ENCODE results near the gene GHITM. TPM values are rescaled to one million over a fixed set of nuclear protein-coding genes. Genes with fewer than 3 reads are reported as not detected.

GHITM gene
- total and polyA plus RNA-seq, 2 donors (not counting 1 experiment from before 2014, with no cell fraction given) = 40.5 to 75.1 TPM

DNA sequence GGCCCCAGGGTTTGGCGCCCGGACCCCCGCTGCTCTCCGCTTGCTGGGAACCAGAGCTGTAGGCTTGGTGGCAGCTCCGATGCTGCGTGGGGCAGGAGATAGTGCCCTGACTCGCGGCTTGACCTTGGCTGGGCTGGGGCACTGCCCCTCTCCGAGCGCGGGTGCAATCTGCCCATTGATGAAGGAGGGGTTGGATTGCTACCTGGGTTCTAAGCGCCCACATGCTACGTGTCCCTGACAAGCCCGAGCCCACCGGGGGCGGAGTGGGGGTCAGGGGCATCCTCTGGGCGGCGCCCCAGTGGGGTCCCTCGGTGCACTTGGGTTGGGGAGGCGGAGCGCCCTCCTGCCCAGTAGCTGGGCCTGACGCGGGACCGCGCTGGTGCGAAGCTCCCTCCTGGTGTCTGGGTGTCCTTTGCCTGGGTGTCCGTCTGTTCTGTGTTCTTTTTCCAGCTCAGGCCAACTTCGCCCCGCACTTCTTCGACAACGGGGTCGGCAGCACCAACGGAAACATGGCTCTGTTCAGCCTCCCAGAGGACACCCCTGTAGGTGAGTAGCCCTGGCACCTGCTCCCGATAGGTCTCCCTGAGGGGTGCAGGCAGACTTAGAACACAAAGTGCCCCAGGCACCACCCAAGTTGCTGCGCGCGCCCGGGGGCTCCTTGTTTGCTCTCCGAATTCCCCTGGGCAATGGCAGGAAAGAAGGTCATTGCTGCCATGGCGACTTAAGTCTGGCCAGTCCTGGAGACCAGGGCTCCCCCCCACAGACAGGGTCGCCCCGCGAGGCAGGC, 55.9 kb downstream of the GHITM start:
- no peak for ATAC-seq (ENCODE audit: low read depth)
- H3K27ac ChIP-seq (ENCODE audit: low read length in 2 of 2) = no peak overlapping the region
- ChIA-PET POLR2A (interaction anchor here (0.6 kb wide), 2 partner anchors 16 to 21 kb away, joined by 3 to 12 read pairs; no protein-coding TSS in a partner anchor), CTCF (interaction anchor here (1.4 to 1.8 kb wide), 2 partner anchors 39 to 47 kb away, joined by 4 to 7 read pairs; no protein-coding TSS in a partner anchor)
- peaks cover 14 to 15% of the 10 kb centered on the region in 2 donors for H3K4me1 ChIP-seq (ENCODE audit: control insufficient read depth in 2 of 2, insufficient read depth in 2 of 2, low read length in 2 of 2)
- Mint-ChIP-seq H3K4me1 (peaks cover 8% of the 10 kb centered on the region), H3K9me3 (ENCODE audit: insufficient read depth) (no peaks in the 10 kb centered on the region), H3K27ac (no peak overlapping the region), H3K27me3 (peaks cover 44% of the 10 kb centered on the region), H3K4me3 (peak overlapping the region; percentile 78)
- 27% methylated on average over 43 of the region's 43 CpGs for WGBS (ENCODE audit: insufficient coverage)
- no peaks in the 10 kb centered on the region for H3K36me3 ChIP-seq (replicated peaks in 1 of 2; ENCODE audit: control extremely low read depth in 1 of 2, control insufficient read depth in 1 of 2, extremely low read depth in 1 of 2, insufficient read depth in 2 of 2, low read length in 1 of 2)
- peaks cover 0 to 5% (median 0%) of the 10 kb centered on the region in 3 donors for H3K9me3 ChIP-seq (ENCODE audit: control extremely low read depth in 1 of 3, control insufficient read depth in 2 of 3, insufficient read depth in 1 of 3, low read length in 2 of 3)
- peak overlapping the region in 3 of 5 experiments; percentile 34 to 51 (median 46) for H3K4me3 ChIP-seq (ENCODE audit: control extremely low read depth in 1 of 5, extremely low read depth in 1 of 5, insufficient read depth in 1 of 5, low read depth in 2 of 5, low read length in 4 of 5)
- H4K20me1 ChIP-seq (ENCODE audit: control insufficient read depth, insufficient read depth, low read length, poor library complexity, severe bottlenecking) = no peaks in the 10 kb centered on the region
- no peak for DNase-seq
- H3K27me3 ChIP-seq (replicated peaks in 1 of 4; ENCODE audit: control extremely low read depth in 1 of 4, control insufficient read depth in 3 of 4, insufficient read depth in 4 of 4, low read length in 3 of 4) = peaks cover 0 to 49% (median 24%) of the 10 kb centered on the region in 4 experiments
- peak overlapping the region; percentile 72 for H2AFZ ChIP-seq (ENCODE audit: insufficient read depth, low read depth, low read length, poor library complexity, severe bottlenecking)
- H3K4me2 ChIP-seq (replicated peaks; ENCODE audit: low read depth, low read length, poor library complexity, severe bottlenecking) = peak overlapping the region; percentile 87
- intact Hi-C loops (cut with micrococcal nuclease) = no loop called here
- H3K79me2 ChIP-seq (ENCODE audit: control insufficient read depth, insufficient read depth, low read length) = no peaks in the 10 kb centered on the region
- no peak for TF ChIP-seq EZH2 (IDR thresholded peaks at IDR 0.05; ENCODE audit: borderline replicate concordance, insufficient read depth, low read depth, low read length, poor library complexity, severe bottlenecking)
- TF ChIP-seq, protein P1, sequence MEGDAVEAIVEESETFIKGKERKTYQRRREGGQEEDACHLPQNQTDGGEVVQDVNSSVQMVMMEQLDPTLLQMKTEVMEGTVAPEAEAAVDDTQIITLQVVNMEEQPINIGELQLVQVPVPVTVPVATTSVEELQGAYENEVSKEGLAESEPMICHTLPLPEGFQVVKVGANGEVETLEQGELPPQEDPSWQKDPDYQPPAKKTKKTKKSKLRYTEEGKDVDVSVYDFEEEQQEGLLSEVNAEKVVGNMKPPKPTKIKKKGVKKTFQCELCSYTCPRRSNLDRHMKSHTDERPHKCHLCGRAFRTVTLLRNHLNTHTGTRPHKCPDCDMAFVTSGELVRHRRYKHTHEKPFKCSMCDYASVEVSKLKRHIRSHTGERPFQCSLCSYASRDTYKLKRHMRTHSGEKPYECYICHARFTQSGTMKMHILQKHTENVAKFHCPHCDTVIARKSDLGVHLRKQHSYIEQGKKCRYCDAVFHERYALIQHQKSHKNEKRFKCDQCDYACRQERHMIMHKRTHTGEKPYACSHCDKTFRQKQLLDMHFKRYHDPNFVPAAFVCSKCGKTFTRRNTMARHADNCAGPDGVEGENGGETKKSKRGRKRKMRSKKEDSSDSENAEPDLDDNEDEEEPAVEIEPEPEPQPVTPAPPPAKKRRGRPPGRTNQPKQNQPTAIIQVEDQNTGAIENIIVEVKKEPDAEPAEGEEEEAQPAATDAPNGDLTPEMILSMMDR (IDR thresholded peaks at IDR 0.05) = no peak
- H3K9ac ChIP-seq (ENCODE audit: low read length) = peak overlapping the region; percentile 56

DNA sequence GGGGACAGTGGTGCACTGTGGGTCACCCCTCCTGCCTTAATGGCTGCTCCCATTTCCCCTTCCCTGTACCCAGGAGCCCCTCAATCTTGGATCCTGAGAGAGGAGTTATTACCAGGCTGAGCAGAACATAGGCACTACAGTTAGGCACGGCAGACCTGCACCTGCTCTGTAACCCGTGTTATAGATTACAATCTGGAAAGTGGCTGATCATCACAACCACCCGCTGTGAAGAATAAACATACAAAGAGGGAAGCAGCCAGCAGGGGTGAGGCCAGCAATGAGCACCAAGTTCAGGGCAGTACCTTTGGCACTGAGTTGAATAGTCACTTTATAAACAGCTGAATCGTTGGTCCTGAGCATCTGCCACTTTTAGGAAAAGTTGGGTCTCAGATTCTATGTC, 56.8 kb downstream of the GHITM start:
- Histone ChIP-seq H3K4me1 (ENCODE audit: control insufficient read depth in 2 of 2, insufficient read depth in 2 of 2, low read length in 2 of 2) (peaks cover 14 to 15% of the 10 kb centered on the region in 2 donors), H3K4me2 (replicated peaks; ENCODE audit: low read depth, low read length, poor library complexity, severe bottlenecking) (no peak overlapping the region), H3K79me2 (ENCODE audit: control insufficient read depth, insufficient read depth, low read length) (no peaks in the 10 kb centered on the region), H3K27ac (ENCODE audit: low read length in 2 of 2) (no peak overlapping the region), H2AFZ (ENCODE audit: insufficient read depth, low read depth, low read length, poor library complexity, severe bottlenecking) (no peak overlapping the region), H4K20me1 (ENCODE audit: control insufficient read depth, insufficient read depth, low read length, poor library complexity, severe bottlenecking) (no peaks in the 10 kb centered on the region), H3K9ac (ENCODE audit: low read length) (no peak overlapping the region), H3K9me3 (ENCODE audit: control extremely low read depth in 1 of 3, control insufficient read depth in 2 of 3, insufficient read depth in 1 of 3, low read length in 2 of 3) (peaks cover 0 to 5% (median 0%) of the 10 kb centered on the region in 3 donors), H3K4me3 (ENCODE audit: control extremely low read depth in 1 of 5, extremely low read depth in 1 of 5, insufficient read depth in 1 of 5, low read depth in 2 of 5, low read length in 4 of 5) (no peak overlapping the region), H3K36me3 (replicated peaks in 1 of 2; ENCODE audit: control extremely low read depth in 1 of 2, control insufficient read depth in 1 of 2, extremely low read depth in 1 of 2, insufficient read depth in 2 of 2, low read length in 1 of 2) (no peaks in the 10 kb centered on the region), H3K27me3 (replicated peaks in 1 of 4; ENCODE audit: control extremely low read depth in 1 of 4, control insufficient read depth in 3 of 4, insufficient read depth in 4 of 4, low read length in 3 of 4) (peaks cover 0 to 48% (median 24%) of the 10 kb centered on the region in 4 experiments)
- CTCF ChIA-PET = no interaction called here
- no peak for TF ChIP-seq EZH2 (IDR thresholded peaks at IDR 0.05; ENCODE audit: borderline replicate concordance, insufficient read depth, low read depth, low read length, poor library complexity, severe bottlenecking)
- TF ChIP-seq, protein P1 (IDR thresholded peaks at IDR 0.05) = no peak
- Mint-ChIP-seq H3K27ac (no peak overlapping the region), H3K9me3 (ENCODE audit: insufficient read depth) (no peaks in the 10 kb centered on the region), H3K4me1 (peaks cover 8% of the 10 kb centered on the region), H3K27me3 (peaks cover 41% of the 10 kb centered on the region), H3K4me3 (peak overlapping the region; percentile 26)
- ATAC-seq (ENCODE audit: low read depth) (no peak), DNase-seq (no peak)
- POLR2A ChIA-PET = no interaction called here
- intact Hi-C loops (cut with micrococcal nuclease) = no loop called here
- WGBS (ENCODE audit: insufficient coverage) = 49% methylated on average over 4 of the region's 4 CpGs
